Fibroblast of the aortic adventitia (primary cell): ENCODE data around the gene BTBD2. TPM values are rescaled to one million over a fixed set of nuclear protein-coding genes. Genes with fewer than 3 reads are reported as not detected.

Experiments
- DNase-seq: peaks from one replicate; pipeline ENCODE4 v3.0.0-alpha.2; 2010; ENCODE audit warnings: low read depth
- H3K4me3 ChIP-seq: 2 replicates; pipeline ENCODE4 v1.5.1; 2011; ENCODE audit warnings: low read depth, mild to moderate bottlenecking, control low read depth, low read length, moderate library complexity
- CTCF ChIP-seq: IDR thresholded peaks from 2 replicates; pipeline ENCODE4 v1.5.1; 2011; ENCODE audit warnings: mild to moderate bottlenecking, low read length, control low read depth, inconsistent platforms; ENCODE audit not compliant: insufficient read depth
- total RNA-seq: library from RNA; depleted of rRNA; stranded (reverse); fragments of >200 nt; gene quantifications from 2 replicates; pipeline ENCODE4 v1.2.3, GENCODE V29; 2012; ENCODE audit warnings: low replicate concordance

The BTBD2 gene
- total RNA-seq, 1 donor: 59.3 TPM

GRCh38 chr19:2012941-2013682, 2.4 kb downstream of the BTBD2 start:
- TF ChIP-seq CTCF: no peak
- no peak for DNase-seq
- no peak overlapping the region for H3K4me3 ChIP-seq

- no peak for DNase-seq
- TF ChIP-seq CTCF: no peak
- H3K4me3 ChIP-seq: no peak overlapping the region
These were observed 4.3 kb downstream of the BTBD2 start for GRCh38 chr19:2011169-2011568.

GRCh38 chr19:2010135-2010668, 5.3 kb downstream of the BTBD2 start:
- TF ChIP-seq CTCF: no peak
- no peak for DNase-seq

GRCh38 chr19:2003874-2004273, 11.6 kb downstream of the BTBD2 start:
- H3K4me3 ChIP-seq: no peak overlapping the region
- TF ChIP-seq CTCF: no peak

More at GRCh38 chr19:2010135-2010668, 5.3 kb downstream of the BTBD2 start:
- H3K4me3 ChIP-seq: no peak overlapping the region

GRCh38 chr19:1999856-2000515, 15.5 kb downstream of the BTBD2 start:
- no peak for TF ChIP-seq CTCF
- no peak for DNase-seq
- H3K4me3 ChIP-seq: no peak overlapping the region

More at GRCh38 chr19:2003874-2004273, 11.6 kb downstream of the BTBD2 start:
- DNase-seq: no peak

DNA sequence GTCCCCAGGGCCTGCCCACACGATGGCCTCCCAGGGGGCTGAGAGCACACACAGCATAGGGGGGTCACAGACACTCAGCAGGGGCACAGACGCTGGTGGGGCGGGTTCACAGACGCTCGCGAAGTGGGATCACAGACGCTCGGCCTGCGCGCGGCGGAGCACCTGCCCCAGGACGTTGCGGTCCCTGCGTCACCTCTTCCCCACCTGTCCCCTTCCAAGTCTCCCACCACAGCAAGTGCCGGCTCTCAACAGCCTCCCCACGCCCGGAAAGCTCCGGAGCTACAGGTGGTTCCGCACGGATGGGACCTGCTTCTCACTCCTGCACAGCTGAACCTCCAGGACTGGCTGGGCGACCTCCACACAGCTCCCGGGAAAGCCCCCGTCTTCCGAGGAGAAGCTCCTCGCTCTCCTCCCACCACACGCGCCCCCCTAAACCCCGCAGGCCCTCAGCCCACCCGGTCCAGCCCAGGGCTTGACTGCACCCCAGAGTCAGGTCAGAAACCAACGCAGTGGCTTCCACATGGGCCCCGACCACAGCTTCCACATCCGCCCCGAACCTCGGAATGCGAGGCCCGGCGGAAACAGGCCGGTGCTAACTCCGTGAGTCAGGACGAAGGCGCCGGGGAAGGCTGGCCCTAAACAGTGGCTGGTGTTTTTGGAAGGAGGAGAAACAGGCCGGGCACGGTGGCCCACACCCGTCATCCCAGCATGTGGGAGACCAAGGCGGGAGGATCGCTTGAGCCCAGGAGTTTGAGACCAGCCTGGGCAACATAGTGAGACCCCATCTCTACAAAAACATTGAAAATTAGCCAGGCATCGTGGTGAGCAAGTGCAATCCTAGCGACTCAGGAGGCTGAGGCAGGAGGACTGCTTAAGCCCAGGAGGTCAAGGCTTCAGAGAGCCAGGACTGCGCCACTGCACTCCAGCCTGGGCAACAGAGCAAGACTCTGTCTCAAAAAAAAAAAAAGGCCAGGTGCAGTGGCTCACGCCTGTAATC, 16.5 kb downstream of the BTBD2 start:
- DNase-seq: no peak
- no peak overlapping the region for H3K4me3 ChIP-seq
- TF ChIP-seq CTCF: no peak
